Activated CD4-positive, alpha-beta T cell treated with anti-CD3 and anti-CD28 coated beads, Interleukin-2, amount 50 U/mL, for 16 hours (primary cell): ENCODE data around the gene FAM163B.

Experiments used
- DNase-seq: peaks from one replicate; pipeline ENCODE4 v3.0.0-alpha.2; 2020

The FAM163B gene

DNA sequence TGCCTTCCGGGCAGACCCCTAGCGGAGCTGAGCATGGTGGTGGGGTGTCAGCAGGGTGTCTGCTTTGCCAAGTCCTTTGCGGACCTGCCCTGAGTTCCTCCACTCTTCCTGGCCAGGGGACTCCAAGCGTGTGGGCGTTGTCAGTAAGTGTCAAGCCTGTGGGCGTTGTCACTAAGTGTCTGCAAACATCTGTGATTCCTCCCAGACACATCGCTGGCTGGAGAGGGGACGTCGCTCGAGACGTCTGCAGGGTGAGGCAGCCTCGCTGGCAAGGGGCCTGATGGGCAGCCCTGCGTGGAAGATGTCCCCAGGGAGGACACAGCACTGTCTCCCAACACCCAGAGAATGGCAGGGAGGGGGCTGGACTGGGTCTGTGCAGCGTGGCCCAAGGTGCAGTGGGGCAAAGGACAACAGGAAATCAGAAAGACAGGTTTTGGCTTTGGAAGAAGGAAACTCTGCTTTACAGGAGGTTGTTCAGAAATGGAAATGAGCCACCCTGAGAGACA, 45.8 kb downstream of the FAM163B start:
- no peak for DNase-seq

DNA sequence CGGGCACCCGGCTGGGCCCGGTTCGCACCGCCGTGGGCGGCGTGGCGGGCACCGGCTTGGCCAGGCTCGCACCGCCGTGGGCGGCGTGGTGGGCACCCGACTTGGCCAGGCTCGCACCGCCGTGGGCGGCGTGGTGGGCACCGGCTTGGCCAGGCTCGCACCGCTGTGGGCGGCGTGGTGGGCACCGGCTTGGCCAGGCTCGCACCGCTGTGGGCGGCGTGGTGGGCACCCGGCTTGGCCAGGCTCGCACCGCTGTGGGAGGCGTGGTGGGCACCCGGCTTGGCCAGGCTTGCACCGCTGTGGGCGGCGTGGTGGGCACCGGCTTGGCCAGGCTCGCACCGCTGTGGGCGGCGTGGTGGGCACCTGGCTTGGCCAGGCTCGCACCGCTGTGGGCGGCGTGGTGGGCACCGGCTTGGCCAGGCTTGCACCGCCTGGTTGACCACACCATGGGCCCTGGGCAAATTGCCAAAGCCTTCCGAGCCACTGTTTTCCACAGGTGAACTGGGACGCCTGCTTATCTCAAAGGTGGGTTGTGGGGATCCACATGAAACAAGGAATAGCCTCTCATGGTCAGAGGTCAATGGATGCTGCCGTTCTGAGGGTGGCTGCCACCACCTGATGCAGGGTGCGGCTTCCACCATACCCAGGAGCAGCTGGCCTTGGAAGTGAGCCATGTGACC, 46.4 kb downstream of the FAM163B start:
- DNase-seq, result no peak

DNA sequence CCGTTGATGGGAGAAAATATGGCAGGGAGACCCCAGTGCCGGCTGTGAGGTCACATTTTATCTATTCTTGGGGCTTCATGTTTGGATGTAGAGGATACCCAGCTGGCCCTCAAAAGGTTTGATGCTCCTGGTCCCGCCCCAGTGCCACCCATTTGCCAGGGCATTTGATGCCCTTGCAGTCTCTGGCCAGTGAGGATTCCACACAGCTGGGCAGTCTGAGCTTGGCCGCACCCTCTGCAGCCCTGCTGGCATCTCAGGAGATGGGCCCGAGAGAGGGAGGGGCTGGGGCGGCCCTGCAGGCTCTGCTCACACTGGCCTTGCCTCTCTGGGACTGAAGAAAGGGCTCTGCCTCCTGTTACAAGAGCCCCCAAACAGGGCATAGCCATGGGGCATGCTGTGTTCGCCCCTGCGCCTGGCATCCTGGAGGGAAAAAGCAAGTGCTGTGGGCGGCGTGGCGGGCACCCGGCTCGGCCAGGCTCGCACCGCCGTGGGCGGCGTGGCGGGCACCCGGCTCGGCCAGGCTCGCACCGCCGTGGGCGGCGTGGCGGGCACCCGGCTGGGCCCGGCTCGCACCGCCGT, 47.1 kb downstream of the FAM163B start:
- no peak for DNase-seq

DNA sequence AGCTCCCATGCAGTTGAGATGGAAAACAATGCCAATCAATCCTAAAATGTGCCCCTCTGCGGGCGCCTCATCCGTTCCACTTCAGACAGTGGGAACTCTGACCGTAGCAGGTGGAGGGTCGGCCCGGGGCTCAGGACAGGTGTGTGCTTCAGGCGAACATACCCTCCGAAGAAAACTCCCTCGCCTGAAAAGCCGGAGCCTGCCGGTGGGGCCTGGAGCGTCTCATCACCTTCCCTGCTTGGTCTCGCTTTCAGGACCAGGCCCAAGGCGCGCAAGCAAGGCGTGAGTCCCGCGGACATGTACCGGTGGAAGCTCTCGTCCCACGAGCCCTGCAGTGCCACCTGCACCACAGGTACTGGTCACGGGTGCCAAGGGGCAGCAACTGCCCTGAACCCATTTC, 48.2 kb downstream of the FAM163B start:
- DNase-seq, result no peak

DNA sequence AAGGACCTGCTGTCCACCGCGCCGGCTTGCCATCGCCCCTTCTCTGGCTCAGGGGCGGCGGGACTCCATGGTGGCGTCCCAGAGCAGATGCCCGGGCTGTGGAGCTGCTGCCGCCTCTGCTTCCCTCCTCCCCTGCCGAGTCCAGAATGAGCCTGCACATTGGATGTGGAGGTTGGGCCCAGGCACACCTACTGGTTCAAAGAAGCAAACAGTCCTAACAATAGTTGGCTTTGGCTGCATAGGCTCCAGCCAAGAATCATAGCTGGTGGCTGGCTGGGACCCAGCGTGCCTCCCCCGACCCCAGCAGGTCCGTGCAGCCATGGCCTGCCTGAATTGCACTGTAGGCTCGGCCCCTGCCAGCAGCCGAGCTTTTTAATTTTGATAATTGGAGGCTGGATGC, 48.9 kb downstream of the FAM163B start:
- DNase-seq, result no peak

DNA sequence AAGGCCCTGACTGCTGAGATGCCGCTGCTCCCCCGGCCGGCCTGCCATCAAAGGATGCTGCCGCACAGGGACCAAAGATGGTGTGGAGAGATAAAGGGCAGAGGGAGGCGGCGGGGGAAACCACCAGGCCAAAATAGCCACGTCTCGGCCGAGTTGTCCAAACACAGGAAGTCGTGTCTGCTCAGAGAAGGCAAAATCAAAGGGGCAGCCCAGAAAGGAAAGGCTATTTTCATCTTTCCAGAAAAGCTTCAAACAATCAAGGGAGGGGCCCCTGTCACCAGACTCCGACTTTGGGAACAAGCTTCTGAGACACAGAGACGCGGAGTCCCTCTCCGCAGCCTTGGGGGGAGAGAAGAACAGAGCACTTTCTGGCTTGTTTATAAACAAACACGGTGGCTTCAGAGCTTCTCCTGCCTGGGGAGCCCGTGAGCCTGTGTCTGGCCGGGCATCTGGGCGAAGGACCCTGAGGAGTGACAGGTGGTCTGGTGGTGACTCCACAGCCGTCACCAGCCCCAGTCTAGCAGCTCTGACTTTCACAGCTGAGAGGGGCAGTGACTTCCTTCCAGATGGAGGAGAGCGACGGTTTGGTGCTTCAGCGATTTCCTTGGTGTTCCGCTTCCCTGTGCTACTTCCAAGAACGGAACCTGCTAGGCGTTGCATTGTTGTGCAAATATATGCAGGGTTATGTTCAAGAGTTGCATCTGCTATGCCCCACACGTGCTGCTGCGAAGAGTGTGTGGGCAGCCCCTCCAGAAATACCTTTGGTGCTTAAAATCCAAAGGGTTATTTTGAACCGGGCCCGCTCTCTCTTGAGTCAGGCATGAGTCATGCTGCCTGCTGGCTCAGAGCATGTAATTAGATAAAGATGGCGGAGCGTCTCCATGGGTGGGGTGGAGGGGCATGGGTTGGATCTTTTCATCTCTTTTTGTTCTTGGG, 50.7 kb downstream of the FAM163B start:
- DNase-seq, result no peak

DNA sequence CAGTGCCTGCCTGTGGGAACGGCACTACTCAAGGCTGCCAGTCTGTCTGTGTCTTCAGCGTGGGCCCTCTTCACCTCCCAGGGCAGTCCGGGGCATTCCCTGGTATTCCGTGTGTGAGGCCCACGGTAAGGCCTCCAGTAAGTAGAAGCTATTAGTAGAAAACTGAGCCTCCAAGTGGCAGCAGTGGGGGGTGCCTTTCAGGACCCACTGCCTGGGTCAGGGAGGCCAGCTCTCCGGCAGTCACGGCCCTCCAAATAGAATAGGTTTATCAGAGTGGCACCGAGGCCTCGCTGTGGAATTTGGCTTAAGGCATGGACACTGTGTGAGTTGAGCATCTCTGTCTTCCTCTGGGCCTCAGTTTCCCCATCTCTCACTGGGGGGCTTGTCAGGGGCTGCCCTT, 51.6 kb downstream of the FAM163B start:
- no peak for DNase-seq

DNA sequence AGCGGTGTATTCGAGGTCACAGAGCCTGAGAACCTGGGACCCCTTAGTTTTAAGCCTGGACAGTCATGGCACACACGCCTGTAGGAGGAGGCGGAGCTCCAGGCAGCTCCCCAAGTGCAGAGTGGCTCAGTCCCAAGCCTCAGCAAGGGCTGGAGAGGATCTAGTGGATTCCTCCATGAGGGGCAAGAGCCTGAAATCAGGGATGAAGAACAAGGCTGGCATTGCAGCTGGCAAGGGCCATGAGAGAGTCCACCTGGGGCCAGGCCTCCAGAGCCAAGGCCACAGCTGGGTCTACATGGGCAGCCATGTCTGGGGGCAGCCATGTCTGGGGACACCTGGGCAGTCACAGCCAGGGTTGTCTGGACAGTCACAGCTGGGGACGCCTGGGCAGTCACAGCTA, 52.8 kb downstream of the FAM163B start:
- no peak for DNase-seq

DNA sequence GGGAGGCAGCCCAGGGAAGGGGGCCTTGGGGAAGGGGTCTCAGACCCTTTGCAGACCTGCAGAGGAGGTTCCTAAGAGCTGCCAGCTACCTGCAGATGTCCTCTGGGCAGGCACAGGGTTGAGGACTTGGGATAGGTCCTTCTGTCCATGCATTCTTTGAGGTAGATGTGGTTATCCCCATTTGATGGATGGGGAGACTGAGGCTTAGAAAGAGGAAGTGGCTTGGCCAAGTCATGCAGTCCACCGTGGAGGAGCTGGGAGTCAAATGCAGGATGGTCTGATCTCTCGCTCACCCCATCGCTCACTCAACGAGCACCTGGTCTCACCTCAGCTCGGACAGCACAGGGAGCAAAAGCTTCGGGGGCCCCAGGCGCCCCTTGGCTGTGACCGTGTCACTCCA, 54.5 kb downstream of the FAM163B start:
- no peak for DNase-seq

DNA sequence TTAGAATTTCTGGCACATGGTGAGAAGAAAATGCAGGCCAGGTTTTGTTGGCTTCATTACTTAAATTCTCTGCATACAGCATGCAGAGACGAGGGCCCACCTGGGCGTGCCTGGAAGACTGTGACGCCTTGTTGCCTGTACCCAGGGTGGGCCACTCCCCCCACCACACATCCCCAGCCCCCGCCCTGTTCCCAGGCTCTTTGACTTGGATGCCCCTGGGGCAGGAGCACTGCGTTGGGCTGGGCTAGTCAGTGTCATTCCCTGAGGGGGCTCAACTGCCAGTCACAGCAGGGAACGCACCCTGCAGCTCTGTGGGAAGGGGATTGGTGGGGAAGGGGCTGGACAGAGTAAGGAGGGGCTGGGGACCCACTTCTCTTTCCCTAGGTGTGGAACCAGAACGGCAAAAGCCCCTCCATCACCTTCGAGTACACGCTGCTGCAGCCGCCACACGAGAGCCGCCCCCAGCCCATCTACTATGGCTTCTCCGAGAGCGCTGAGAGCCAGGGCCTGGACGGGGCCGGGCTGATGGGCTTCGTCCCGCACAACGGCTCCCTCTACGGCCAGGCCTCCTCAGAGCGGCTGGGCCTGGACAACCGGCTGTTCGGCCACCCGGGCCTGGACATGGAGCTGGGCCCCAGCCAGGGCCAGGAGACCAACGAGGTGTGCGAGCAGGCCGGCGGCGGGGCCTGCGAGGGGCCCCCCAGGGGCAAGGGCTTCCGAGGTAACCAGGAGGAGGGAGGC, 55.0 kb downstream of the FAM163B start:
- DNase-seq, result no peak

DNA sequence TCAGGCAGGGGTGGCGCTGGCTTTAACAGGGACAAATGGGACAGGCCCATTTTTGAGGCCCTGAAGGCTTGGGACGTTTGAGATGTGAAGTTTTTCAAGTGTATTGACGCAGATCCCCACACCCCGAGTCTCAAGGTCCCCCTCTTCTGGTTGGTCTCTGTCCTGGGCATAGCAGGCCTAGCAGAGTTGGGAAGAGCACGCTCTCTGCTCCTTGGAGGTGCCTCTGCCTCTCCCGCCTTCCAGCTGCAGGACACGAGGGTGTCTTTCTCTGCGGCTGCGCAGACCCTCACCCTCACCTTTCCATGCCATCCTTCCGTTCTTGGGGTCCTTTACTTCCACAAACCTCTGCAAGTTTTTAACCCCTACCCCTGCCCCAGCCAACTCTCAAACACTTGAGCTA, 56.1 kb downstream of the FAM163B start:
- DNase-seq, result no peak

DNA sequence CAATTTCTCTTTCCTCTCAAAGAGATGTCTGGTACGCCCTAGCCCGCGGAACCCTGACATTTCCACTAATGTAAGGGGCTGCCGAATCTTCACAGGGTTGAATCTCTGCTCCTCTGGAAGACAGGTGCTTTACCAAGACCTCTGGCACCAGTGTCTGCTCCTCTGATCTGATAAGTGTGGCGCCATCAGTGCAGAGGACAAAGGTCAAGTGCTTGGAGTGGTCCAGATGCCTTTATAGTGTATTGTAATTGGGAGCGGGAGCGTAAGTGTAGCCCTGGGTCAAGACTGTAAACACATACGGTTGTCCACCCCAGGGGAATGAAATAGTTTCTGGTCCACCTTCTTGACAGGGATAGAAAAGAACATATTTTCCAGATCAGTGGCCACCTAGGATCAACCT, 57.0 kb downstream of the FAM163B start:
- DNase-seq, result no peak

DNA sequence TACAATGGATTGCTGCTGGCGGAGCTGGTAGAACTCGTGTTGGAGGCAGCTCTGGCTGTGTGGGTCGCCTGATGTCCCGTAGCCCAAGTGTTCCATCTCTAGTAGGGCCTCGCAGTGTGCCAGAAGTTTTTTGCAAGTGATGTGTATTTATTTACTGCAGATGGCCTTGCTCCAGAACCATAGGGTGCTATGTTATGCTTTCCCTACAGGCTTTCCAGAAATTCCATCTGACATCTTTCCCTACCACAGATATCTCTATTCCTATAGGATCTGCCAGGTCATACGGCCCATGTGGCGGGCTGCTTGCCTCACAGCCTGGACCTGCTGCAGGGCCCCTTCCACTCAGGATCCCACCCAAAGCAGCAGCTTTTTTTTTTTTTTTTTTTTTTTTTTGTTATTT, 57.7 kb downstream of the FAM163B start:
- DNase-seq, result no peak

DNA sequence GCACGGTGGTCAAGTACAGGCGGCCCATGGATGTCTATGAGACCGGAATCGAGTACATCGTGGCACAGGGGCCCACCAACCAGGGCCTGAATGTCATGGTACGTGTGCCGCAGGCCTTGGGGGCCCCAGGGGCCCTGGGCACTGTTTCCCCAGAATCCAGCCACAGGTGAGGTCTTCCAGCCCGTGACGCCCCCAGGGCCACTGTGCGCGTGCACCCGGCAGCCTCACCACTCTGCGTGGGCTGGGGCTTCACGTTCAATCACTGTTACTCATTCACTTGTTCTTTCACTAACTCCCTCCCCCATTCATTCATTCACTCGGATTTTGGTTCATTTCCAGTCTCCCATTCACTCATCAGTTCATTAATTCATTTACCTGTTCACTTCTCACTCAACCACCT, 62.1 kb downstream of the FAM163B start:
- no peak for DNase-seq

DNA sequence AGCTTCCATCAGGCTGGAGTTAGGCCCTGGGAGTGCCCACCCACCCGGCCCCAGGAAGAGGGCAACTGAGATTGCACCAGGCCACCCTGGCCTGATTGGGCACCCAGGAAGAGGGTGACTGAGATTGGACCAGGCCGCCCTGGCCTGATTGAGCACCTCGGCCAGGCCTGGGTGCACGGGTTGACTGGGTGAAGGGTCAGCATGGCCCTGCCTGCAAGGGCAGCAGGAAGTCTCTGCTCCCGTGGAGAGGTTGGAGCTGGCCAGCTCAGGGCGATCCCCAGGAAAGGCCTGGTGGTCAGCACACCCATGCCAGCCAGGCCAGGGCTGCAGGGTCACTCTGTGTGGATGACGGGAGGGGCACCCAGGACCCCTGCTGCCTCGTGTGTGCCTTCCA, 62.9 kb downstream of the FAM163B start:
- no peak for DNase-seq

DNA sequence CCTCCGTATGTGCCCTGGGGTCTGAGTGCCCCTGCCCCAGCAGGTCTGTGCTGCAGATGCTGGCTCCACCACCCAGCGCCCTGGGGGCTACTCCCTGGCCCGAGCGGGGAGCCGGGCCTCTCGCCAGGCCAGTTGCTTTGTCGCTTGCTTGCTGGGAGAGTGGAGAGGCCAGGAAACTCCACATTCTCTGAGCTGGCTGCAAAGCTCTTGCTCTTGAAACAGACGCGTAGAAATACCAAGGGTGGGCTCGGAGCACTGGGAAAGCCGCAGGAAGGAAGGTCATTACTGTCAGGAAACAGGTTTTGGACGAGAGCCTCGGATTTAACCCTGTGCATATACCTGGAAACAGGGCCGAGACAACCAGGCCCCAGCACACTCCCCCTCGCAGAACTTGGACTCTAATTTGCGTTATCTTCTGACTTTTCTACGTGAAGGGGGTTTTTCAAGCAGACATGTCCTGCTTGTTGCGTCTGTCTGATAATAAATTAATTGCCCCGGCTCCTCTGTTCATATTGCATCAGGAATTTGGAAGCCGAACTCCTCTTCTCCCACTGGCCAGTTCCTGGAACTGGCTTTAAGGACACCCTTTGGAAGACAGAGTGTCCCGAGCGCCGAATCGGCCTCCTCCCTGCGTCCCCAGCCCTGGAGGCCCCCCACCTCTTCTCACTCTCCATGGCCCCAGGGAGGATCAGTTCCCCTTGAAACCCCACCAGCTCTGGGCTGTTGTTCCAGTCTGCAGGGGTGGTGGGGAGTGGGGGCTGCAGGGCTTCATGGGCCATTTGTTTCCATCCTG, 63.5 kb downstream of the FAM163B start:
- DNase-seq, result no peak

DNA sequence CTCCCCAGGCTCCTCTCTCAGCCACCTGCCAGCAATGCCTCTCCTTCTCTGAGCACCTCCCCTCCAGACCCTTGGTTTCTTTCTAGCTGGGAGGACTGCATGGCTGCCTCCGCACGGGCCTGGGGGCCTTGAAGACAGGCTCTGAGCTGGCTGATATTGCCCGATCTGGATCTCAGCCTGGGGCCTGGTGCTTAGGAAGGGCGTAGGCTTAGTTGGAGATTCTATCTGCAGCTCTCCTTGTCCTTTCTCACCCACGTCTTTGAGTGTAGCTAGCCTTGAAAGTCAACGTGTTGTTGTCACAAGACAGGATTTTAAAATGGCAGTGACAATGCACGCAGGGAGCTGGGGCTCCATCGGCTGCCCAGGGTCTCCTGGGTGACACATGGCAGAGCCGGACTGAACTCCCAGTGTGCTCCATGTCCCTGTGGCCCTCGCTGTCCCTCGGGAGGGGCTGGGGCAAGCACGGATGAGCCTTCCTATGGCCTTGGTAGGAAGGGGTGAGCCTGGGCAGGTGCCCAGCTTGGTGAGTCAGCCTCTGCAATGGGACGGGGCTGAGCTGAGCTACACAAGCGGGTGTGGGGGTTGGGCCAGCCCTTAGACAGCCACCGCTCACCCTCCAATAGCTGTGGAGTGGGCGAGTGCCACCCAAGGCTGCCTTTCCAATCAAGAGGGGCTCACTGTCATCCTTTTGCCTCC, 65.3 kb downstream of the FAM163B start:
- DNase-seq, result no peak

DNA sequence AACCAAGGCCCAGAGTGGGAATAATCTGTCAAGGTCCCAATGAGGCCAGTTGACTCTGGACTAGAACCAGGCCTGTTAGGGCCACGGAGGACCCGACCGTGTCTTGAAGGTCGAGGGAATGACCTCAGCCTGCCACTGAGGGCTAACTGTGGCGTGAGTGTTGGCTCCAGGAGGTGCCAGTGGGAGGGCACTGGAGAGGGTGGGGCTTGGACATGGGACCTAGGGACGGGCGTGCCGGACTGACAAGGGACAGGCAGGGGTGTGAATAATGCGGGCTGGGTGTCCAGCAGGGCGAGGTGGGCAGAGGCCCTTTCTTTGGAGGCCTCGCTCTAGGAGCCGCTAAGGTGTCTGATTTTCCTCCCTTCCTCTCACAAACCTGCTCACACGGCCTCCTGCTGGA, 67.2 kb downstream of the FAM163B start:
- DNase-seq, result no peak

DNA sequence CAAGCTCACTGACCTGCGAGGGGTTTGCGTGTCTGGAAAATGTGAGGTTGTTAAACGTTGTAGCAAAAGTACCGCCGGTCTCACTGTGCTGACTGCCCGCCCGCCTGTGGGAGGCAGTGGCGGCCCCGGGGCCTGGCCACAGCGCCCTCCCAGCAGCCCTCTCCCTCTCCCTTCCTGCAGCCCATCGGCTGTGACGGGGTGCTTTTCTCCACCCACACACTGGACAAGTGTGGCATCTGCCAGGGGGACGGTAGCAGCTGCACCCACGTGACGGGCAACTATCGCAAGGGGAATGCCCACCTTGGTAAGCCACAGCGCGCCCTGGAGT, 68.5 kb downstream of the FAM163B start:
- DNase-seq, result no peak

DNA sequence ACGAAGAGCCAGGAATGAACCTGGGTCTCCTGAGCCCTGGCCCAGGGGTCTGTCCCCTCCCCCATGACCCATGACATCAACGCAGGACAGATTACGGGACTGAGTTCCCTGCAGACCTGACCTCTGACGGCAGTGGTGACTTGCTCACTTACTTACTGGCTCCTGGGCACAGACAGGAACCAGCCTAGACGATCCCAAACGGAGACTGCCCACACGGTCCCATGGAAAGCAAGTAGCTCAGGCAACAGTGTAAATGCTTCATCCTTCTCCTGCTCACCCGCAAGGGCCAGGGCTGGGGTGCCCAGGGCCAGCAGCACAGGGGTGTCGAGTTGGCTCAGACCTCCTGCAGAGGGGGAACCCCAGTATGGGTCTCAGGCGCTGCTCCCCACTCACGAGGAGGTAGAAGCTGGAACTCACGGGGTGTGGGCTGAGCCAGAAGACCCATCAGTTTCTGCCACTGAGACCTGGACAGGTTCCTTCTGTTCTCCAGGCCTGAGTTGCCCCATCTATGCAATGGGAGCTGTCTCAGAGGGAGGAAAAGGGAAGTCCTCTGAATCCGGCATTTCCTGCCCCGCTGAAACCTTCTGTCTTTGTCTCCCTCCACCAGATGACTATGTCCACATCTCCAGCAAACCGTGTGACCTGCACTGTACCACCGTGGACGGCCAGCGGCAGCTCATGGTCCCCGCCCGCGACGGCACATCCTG, 69.0 kb downstream of the FAM163B start:
- no peak for DNase-seq
